A549 (cell line): ENCODE results near the gene GRIP2. TPM values are rescaled to one million over a fixed set of nuclear protein-coding genes. Genes with fewer than 3 reads are reported as not detected.

Experiments
- ATAC-seq, 2 experiments: fragments of 200-7000 bp in 1 of 2; fragments of >200 bp in 1 of 2; cut with Nextera tagmentation in 1 of 2; cut with Tn5 transposase in 1 of 2; 3 replicates each; pipeline versions ENCODE4 v1.8.0 to v1.9.1; 2018 to 2020; ENCODE audit warnings: mild to moderate bottlenecking in 1 of 2, moderate library complexity in 1 of 2
- CTCF ChIA-PET: fragments of 300-600 bp; sonication (Branson Sonifier 250); formaldehyde crosslinking; extraction: SDS; loops from one replicate; lab custom pipeline; 2021; ENCODE audit warnings: antibody characterized with exemption, inconsistent platforms; lab: Yijun Ruan, JAX
- POLR2A ChIA-PET: fragments of 350-600 bp; formaldehyde crosslinking; extraction: SDS; loops from one replicate; lab custom pipeline; 2021; ENCODE audit warnings: antibody characterized with exemption, inconsistent platforms; lab: Yijun Ruan, JAX
- DNase-seq, 2 experiments: peaks; one replicate each; pipeline versions ENCODE4 v3.0.0 to v3.0.0-alpha.2; 2011 to 2016; ENCODE audit warnings: low read depth in 1 of 2, low spot score in 1 of 2
- FAIRE-seq: peaks from 2 replicates; lab custom pipeline; 2011; peaks lifted over from hg19 to GRCh38; lab: Jason Lieb, UNC
- H3K27ac ChIP-seq, 2 experiments: fragments of >200 bp; sonication (Bioruptor Twin); formaldehyde crosslinking; 3 replicates each; pipeline ENCODE4 v1.5.1; 2016 to 2017
- H3K4me1 ChIP-seq: fragments of >200 bp; sonication (Bioruptor Twin); formaldehyde crosslinking; 3 replicates; pipeline ENCODE4 v1.6.1; 2016
- H3K4me2 ChIP-seq: fragments of >200 bp; sonication (Bioruptor Twin); formaldehyde crosslinking; 3 replicates; pipeline ENCODE4 v1.6.1; 2016
- H3K4me3 ChIP-seq: fragments of >200 bp; sonication (Bioruptor Twin); formaldehyde crosslinking; 3 replicates; pipeline ENCODE4 v1.5.1; 2016
- H3K9me3 ChIP-seq: fragments of >200 bp; sonication (Bioruptor Twin); formaldehyde crosslinking; 3 replicates; pipeline ENCODE4 v1.6.1; 2016
- CHD2 ChIP-seq: fragments of 150-350 bp; IDR thresholded peaks from 2 replicates; pipeline ENCODE4 v1.6.1; 2014; ENCODE audit warnings: low read length; ENCODE audit not compliant: partially characterized antibody
- CHD4 ChIP-seq: fragments of 200-600 bp; sonication (generic); IDR thresholded peaks from 2 replicates; pipeline ENCODE4 v1.6.1; 2016; ENCODE audit warnings: antibody characterized with exemption, mild to moderate bottlenecking, borderline replicate concordance
- EHF ChIP-seq: fragments of 250-450 bp; sonication (Bioruptor Pico); IDR thresholded peaks from 2 replicates; pipeline ENCODE4 v1.5.0; 2020; ENCODE audit warnings: mild to moderate bottlenecking
- EHMT2 ChIP-seq: fragments of 200-600 bp; sonication (generic); IDR thresholded peaks from 2 replicates; pipeline ENCODE4 v1.6.1; 2016; ENCODE audit warnings: antibody characterized with exemption, low read depth, mild to moderate bottlenecking, moderate library complexity
- FOSB ChIP-seq: fragments of 250-450 bp; sonication (Bioruptor Pico); IDR thresholded peaks from 2 replicates; pipeline ENCODE4 v1.5.0; 2020; ENCODE audit warnings: mild to moderate bottlenecking, moderate library complexity
- GATA3 ChIP-seq: IDR thresholded peaks from 2 replicates; pipeline ENCODE4 v1.6.1; 2012; ENCODE audit warnings: borderline replicate concordance
- JUNB ChIP-seq: fragments of >200 bp; sonication (Bioruptor Twin); formaldehyde crosslinking; IDR thresholded peaks from 2 replicates; pipeline ENCODE4 v1.6.1; 2016
- KDM1A ChIP-seq: fragments of 200-600 bp; sonication (generic); IDR thresholded peaks from 2 replicates; pipeline ENCODE4 v1.6.1; 2016; ENCODE audit warnings: low read depth, mild to moderate bottlenecking
- MAFK ChIP-seq: fragments of 450-650 bp; IDR thresholded peaks from 2 replicates; pipeline ENCODE4 v1.6.1; 2014; ENCODE audit not compliant: partially characterized antibody
- MAZ ChIP-seq: fragments of 150-350 bp; IDR thresholded peaks from 2 replicates; pipeline ENCODE4 v1.6.1; 2014; ENCODE audit warnings: antibody characterized with exemption, low read depth, low read length, borderline replicate concordance
- NPAS2 ChIP-seq: fragments of 250-450 bp; sonication (Bioruptor Pico); IDR thresholded peaks from 2 replicates; pipeline ENCODE4 v1.8.0; 2022; ENCODE audit warnings: mild to moderate bottlenecking, moderate library complexity, borderline replicate concordance
- RAD21 ChIP-seq, 2 experiments: fragments of >200 bp in 1 of 2; sonication (Bioruptor Twin) in 1 of 2; formaldehyde crosslinking in 1 of 2; IDR thresholded peaks in 1 of 2; conservative IDR thresholded peaks in 1 of 2; 2 replicates in 1 of 2; 3 replicates in 1 of 2; pipeline ENCODE4 v1.6.1; 2012 to 2018; ENCODE audit warnings: inconsistent platforms in 1 of 2
- RARB ChIP-seq: fragments of 250-450 bp; sonication (Bioruptor Pico); IDR thresholded peaks from 2 replicates; pipeline ENCODE4 v1.8.0; 2021; ENCODE audit warnings: mild to moderate bottlenecking, moderate library complexity
- RNF2 ChIP-seq: fragments of 200-600 bp; sonication (generic); IDR thresholded peaks from 2 replicates; pipeline ENCODE4 v1.6.1; 2016; ENCODE audit warnings: low read depth, mild to moderate bottlenecking, antibody characterized with exemption, moderate library complexity, borderline replicate concordance
- SMC3 ChIP-seq: fragments of >200 bp; sonication (Bioruptor Twin); formaldehyde crosslinking; IDR thresholded peaks from 3 replicates; pipeline ENCODE4 v1.6.1; 2018; ENCODE audit warnings: inconsistent platforms
- ZFP36 ChIP-seq: fragments of 450-650 bp; IDR thresholded peaks from 2 replicates; pipeline ENCODE4 v1.6.1; 2014; ENCODE audit warnings: borderline replicate concordance; ENCODE audit not compliant: partially characterized antibody
- ZSCAN20 ChIP-seq: fragments of 250-450 bp; sonication (Bioruptor Pico); IDR thresholded peaks from 2 replicates; pipeline ENCODE4 v1.8.0; 2022; ENCODE audit warnings: mild to moderate bottlenecking, moderate library complexity
- WGBS: methylation state at CpG from one replicate; pipeline ENCODE4 v1.1.6; 2017; ENCODE audit errors: missing lambda C conversion rate; 5-methylcytosine and 5-hydroxymethylcytosine counted together
- polyA plus RNA-seq, 4 experiments: library from polyadenylated mRNA; depleted of rRNA in 3 of 4; stranded (reverse); fragments of >200 nt; fragmentation: RNase III in 1 of 4; extraction: RNeasy Plus Mini Kit Qiagen cat#74134 plus additional on column Dnase treatment in 1 of 4; gene quantifications; 2 replicates in 3 of 4; 3 replicates in 1 of 4; pipeline ENCODE4 v1.2.3, GENCODE V29; 2011 to 2017
- TF ChIP-seq, protein P1 (sequence below): fragments of 200-600 bp; sonication (generic); IDR thresholded peaks from 2 replicates; pipeline ENCODE4 v1.6.1; 2016; ENCODE audit warnings: antibody characterized with exemption, mild to moderate bottlenecking, moderate library complexity
- TF ChIP-seq, protein P2 (sequence below): fragments of >200 bp; sonication (Bioruptor Twin); formaldehyde crosslinking; IDR thresholded peaks from 2 replicates; pipeline ENCODE4 v1.6.1; 2016

GRIP2 gene
- polyA plus RNA-seq, 2 of the 4 experiments (the other 2 are of a cell fraction) = 0.56 to 1.6 TPM

- DNase-seq = no peak
- TF ChIP-seq CHD4 (0 out of 2 replicates have a peak, but pooled peaks have one; percentile 29), MAFK (no peak)
- Histone ChIP-seq H3K27ac (peak overlapping the region; percentile 21 to 61; a peak in 4 of 6 replicates), H3K4me2 (no peak overlapping the region), H3K4me1 (peaks cover 48% of the 10 kb centered on the region), H3K4me3 (no peak overlapping the region), H3K9me3 (no peaks in the 10 kb centered on the region)
- FAIRE-seq = no peak
- POLR2A ChIA-PET = no interaction called here
- ATAC-seq = peak; percentile 3 to 29; a peak in 4 of 6 replicates
- WGBS = 87% methylated on average over 10 of the region's 13 CpGs
- CTCF ChIA-PET = interaction anchor here (0.6 to 7.6 kb wide), 36 partner anchors 8 to 565 kb away, joined by 3 to 173 read pairs (median 4); partner anchors contain the start of gene SLC6A6
These were observed 79.0 kb downstream of the GRIP2 start for GRCh38 chr3:14461006-14461747.

DNA sequence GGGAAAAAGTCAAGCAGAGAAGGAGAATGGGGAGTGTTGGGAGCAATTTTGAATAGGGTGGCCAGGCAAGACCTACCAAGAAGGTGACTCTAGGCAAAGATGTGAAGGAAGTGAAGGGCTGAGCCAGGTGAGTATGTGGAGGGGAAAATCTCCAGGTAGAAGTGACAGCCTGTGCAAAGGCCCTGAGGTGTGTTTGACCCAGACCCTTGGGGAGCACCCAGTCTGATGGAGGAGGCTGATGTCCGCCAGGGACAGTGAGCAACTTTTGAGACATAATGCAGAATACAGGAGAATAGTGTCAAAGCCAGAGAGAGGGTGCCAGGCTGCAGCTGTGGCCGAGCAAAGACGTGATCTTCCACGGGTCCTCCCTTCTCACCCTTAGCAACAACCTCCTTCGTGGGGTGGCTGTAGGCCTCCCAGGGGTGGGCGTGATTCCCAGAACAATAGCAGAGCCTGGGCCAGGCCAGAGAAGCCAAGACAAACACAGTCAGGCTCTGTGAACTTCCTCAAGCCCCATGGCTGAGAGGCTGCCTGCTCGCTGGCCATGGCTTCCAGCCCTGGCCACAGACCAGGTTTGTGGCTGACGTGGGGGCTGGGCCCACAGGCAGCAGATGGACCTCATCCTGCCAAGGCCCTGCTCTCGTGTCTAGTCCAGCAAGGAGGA is 79.7 kb downstream of the GRIP2 start:
- peak; percentile 10 to 40; a peak in 3 of 6 replicates for ATAC-seq
- Histone ChIP-seq H3K4me1 (peaks cover 50% of the 10 kb centered on the region), H3K9me3 (no peaks in the 10 kb centered on the region), H3K27ac (peak overlapping the region; percentile 21 to 61; a peak in 4 of 6 replicates), H3K4me3 (no peak overlapping the region), H3K4me2 (no peak overlapping the region)
- DNase-seq = peak in 1 of 2 experiments; percentile 55
- FAIRE-seq = no peak
- ChIA-PET CTCF (interaction anchor here (0.6 to 7.6 kb wide), 17 partner anchors 7 to 281 kb away, joined by 3 to 173 read pairs (median 7); partner anchors contain the start of gene SLC6A6), POLR2A (no interaction called here)
- whole genome bisulfite sequencing = 59% methylated on average over 6 of the region's 9 CpGs
- TF ChIP-seq RAD21 (conservative IDR thresholded peaks at IDR 0.05 in 1 of 2, IDR thresholded peaks at IDR 0.05 in 1 of 2) (no peak), ZFP36 (peak; percentile 3), NPAS2 (no peak)

- no peak for DNase-seq
- Histone ChIP-seq H3K27ac (peak overlapping the region in 1 of 2 experiments; percentile 61; a peak in 2 of 6 replicates), H3K4me3 (no peak overlapping the region), H3K9me3 (no peaks in the 10 kb centered on the region), H3K4me1 (peaks cover 56% of the 10 kb centered on the region), H3K4me2 (no peak overlapping the region)
- ATAC-seq = no peak
- TF ChIP-seq SMC3 = no peak
- no peak for TF ChIP-seq MAFK
- no peak for TF ChIP-seq EHF (CRISPR knock-in tag)
- TF ChIP-seq, protein P1, sequence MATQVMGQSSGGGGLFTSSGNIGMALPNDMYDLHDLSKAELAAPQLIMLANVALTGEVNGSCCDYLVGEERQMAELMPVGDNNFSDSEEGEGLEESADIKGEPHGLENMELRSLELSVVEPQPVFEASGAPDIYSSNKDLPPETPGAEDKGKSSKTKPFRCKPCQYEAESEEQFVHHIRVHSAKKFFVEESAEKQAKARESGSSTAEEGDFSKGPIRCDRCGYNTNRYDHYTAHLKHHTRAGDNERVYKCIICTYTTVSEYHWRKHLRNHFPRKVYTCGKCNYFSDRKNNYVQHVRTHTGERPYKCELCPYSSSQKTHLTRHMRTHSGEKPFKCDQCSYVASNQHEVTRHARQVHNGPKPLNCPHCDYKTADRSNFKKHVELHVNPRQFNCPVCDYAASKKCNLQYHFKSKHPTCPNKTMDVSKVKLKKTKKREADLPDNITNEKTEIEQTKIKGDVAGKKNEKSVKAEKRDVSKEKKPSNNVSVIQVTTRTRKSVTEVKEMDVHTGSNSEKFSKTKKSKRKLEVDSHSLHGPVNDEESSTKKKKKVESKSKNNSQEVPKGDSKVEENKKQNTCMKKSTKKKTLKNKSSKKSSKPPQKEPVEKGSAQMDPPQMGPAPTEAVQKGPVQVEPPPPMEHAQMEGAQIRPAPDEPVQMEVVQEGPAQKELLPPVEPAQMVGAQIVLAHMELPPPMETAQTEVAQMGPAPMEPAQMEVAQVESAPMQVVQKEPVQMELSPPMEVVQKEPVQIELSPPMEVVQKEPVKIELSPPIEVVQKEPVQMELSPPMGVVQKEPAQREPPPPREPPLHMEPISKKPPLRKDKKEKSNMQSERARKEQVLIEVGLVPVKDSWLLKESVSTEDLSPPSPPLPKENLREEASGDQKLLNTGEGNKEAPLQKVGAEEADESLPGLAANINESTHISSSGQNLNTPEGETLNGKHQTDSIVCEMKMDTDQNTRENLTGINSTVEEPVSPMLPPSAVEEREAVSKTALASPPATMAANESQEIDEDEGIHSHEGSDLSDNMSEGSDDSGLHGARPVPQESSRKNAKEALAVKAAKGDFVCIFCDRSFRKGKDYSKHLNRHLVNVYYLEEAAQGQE = 0 out of 2 replicates have a peak, but pooled peaks have one; percentile 32
- no peak for TF ChIP-seq JUNB
- TF ChIP-seq KDM1A = no peak
- no peak for TF ChIP-seq CHD2
- WGBS = 74% methylated on average over 3 of the region's 3 CpGs
- no peak for FAIRE-seq
- ChIA-PET CTCF (interaction anchor here (0.6 to 7.6 kb wide), 5 partner anchors 8 to 256 kb away, joined by 3 to 173 read pairs (median 36); no protein-coding TSS in a partner anchor), POLR2A (no interaction called here)
These were observed 80.4 kb downstream of the GRIP2 start for GRCh38 chr3:14459787-14460186.

DNA sequence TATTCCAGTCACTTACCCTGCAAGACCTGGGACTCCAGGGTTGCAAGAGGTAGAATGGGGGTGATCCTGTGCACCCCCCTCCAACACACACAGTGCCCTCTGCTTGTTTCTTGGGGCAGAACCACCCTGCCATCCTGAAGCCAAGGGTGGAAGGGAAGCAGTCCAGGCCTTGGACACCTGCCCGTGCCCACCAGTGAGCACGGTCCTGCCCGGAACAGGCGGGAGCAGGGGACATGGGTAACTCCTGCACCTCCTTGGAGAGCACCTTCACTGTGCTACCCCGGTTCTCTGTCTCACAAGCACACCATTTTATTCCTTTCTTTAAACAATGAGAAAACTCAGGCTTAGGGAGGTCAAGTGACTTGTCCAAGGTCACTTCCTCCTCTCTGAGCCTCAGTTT is 80.8 kb downstream of the GRIP2 start:
- peaks cover 61% of the 10 kb centered on the region for H3K4me1 ChIP-seq
- no peak overlapping the region for H3K4me3 ChIP-seq
- ChIA-PET POLR2A (no interaction called here), CTCF (interaction anchor here (0.7 to 7.6 kb wide), 7 partner anchors 9 to 256 kb away, joined by 3 to 173 read pairs (median 5); no protein-coding TSS in a partner anchor)
- ATAC-seq (no peak), DNase-seq (no peak), FAIRE-seq (no peak)
- H3K4me2 ChIP-seq = no peak overlapping the region
- TF ChIP-seq CHD4 (no peak), EHMT2 (no peak), SMC3 (no peak), ZSCAN20 (CRISPR knock-in tag) (no peak), GATA3 (no peak), FOSB (CRISPR knock-in tag) (no peak), MAZ (no peak), CHD2 (no peak), RARB (no peak), RNF2 (no peak)
- TF ChIP-seq, protein P2, sequence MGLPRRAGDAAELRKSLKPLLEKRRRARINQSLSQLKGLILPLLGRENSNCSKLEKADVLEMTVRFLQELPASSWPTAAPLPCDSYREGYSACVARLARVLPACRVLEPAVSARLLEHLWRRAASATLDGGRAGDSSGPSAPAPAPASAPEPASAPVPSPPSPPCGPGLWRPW = no peak
- H3K27ac ChIP-seq = peak overlapping the region in 1 of 2 experiments; percentile 19; a peak in 3 of 6 replicates
- 86% methylated on average over 5 of the region's 5 CpGs for WGBS
- H3K9me3 ChIP-seq = no peaks in the 10 kb centered on the region
